GM23338 (cell line): ENCODE data around the gene BTRC. TPM values are rescaled to one million over a fixed set of nuclear protein-coding genes. Genes with fewer than 3 reads are reported as not detected.

ENCODE experiments used
- ATAC-seq: fragments of 200-7000 bp; cut with Tn5 transposase; 3 replicates; pipeline ENCODE4 v1.9.1; 2020
- DNase-seq: peaks from one replicate; pipeline ENCODE4 v3.0.0-alpha.2; 2015; ENCODE audit warnings: low spot score
- H2AFZ ChIP-seq: fragments of 200-600 bp; sonication (generic); 2 replicates; pipeline ENCODE4 v1.8.0; 2016; ENCODE audit warnings: antibody characterized with exemption, mild to moderate bottlenecking, moderate library complexity
- H3F3A ChIP-seq: fragments of 200-600 bp; sonication (generic); replicated peaks from 2 replicates; pipeline ENCODE4 v1.8.0; 2017; ENCODE audit warnings: antibody characterized with exemption, mixed run types, low read depth
- H3K27ac ChIP-seq: fragments of 200-600 bp; sonication (generic); 2 replicates; pipeline ENCODE4 v1.6.1; 2016; ENCODE audit warnings: low read depth
- H3K27me3 ChIP-seq: fragments of 200-600 bp; sonication (generic); 2 replicates; pipeline ENCODE4 v1.8.0; 2016; ENCODE audit warnings: mild to moderate bottlenecking, mixed run types, moderate library complexity; ENCODE audit not compliant: insufficient read depth
- H3K36me3 ChIP-seq: fragments of 200-600 bp; sonication (generic); 2 replicates; pipeline ENCODE4 v1.8.0; 2016; ENCODE audit warnings: mild to moderate bottlenecking; ENCODE audit not compliant: insufficient read depth
- H3K4me1 ChIP-seq: fragments of 200-600 bp; sonication (generic); 2 replicates; pipeline ENCODE4 v1.8.0; 2016; ENCODE audit warnings: mild to moderate bottlenecking, moderate library complexity; ENCODE audit not compliant: insufficient read depth
- H3K4me2 ChIP-seq: fragments of 200-600 bp; sonication (generic); 2 replicates; pipeline ENCODE4 v1.7.1; 2017; ENCODE audit warnings: mixed run types
- H3K4me3 ChIP-seq: fragments of 200-600 bp; sonication (generic); 2 replicates; pipeline ENCODE4 v1.6.1; 2016; ENCODE audit warnings: mixed run types
- H3K79me2 ChIP-seq: fragments of 200-600 bp; sonication (generic); replicated peaks from 2 replicates; pipeline ENCODE4 v1.8.0; 2017; ENCODE audit warnings: mild to moderate bottlenecking; ENCODE audit not compliant: insufficient read depth
- H3K9me2 ChIP-seq: fragments of 200-600 bp; sonication (generic); 2 replicates; pipeline ENCODE4 v1.8.0; 2017; ENCODE audit not compliant: insufficient read depth
- H4K20me1 ChIP-seq: fragments of 200-600 bp; sonication (generic); replicated peaks from 2 replicates; pipeline ENCODE4 v1.8.0; 2017; ENCODE audit warnings: mild to moderate bottlenecking; ENCODE audit not compliant: insufficient read depth
- H3K27ac Mint-ChIP-seq: 2 replicates; pipeline ENCODE4 v1.8.0; 2020; ENCODE audit warnings: inconsistent platforms, mild to moderate bottlenecking, moderate library complexity, mixed read lengths
- H3K27me3 Mint-ChIP-seq: 3 replicates; pipeline ENCODE4 v1.8.0; 2022; ENCODE audit warnings: low read depth, mild to moderate bottlenecking, moderate library complexity, mixed read lengths, inconsistent platforms; ENCODE audit not compliant: insufficient read depth, poor library complexity
- H3K36me3 Mint-ChIP-seq: 3 replicates; pipeline ENCODE4 v1.8.0; 2021; ENCODE audit warnings: low read depth, mild to moderate bottlenecking, inconsistent platforms, moderate library complexity, mixed read lengths
- H3K4me1 Mint-ChIP-seq: 3 replicates; pipeline ENCODE4 v1.8.0; 2020; ENCODE audit warnings: mild to moderate bottlenecking, inconsistent platforms, mixed read lengths
- H3K4me3 Mint-ChIP-seq: 3 replicates; pipeline ENCODE4 v1.8.0; 2021; ENCODE audit warnings: moderate library complexity, mild to moderate bottlenecking, inconsistent platforms, mixed read lengths
- H3K9me3 Mint-ChIP-seq: 3 replicates; pipeline ENCODE4 v1.8.0; 2020; ENCODE audit warnings: moderate library complexity, mild to moderate bottlenecking, inconsistent platforms, mixed read lengths
- CREB1 ChIP-seq: fragments of 250-450 bp; sonication (Bioruptor Pico); IDR thresholded peaks from 2 replicates; pipeline ENCODE4 v1.5.0; 2020; ENCODE audit warnings: low read depth, mild to moderate bottlenecking, moderate library complexity
- EZH2 ChIP-seq: fragments of 200-600 bp; sonication (generic); IDR thresholded peaks from one replicate; pipeline ENCODE4 v1.8.0; 2017; ENCODE audit warnings: antibody characterized with exemption, mild to moderate bottlenecking, low read depth; ENCODE audit not compliant: unreplicated experiment
- EZH2phosphoT487 ChIP-seq: fragments of 200-600 bp; sonication (generic); IDR thresholded peaks from one replicate; pipeline ENCODE4 v1.8.1; 2018; ENCODE audit warnings: antibody characterized with exemption; ENCODE audit not compliant: unreplicated experiment
- JUNB ChIP-seq: IDR thresholded peaks from one replicate; pipeline ENCODE4 v1.6.1; 2016; ENCODE audit warnings: antibody characterized with exemption; ENCODE audit not compliant: unreplicated experiment
- NANOG ChIP-seq: IDR thresholded peaks from 2 replicates; pipeline ENCODE4 v1.6.1; 2016; ENCODE audit warnings: antibody characterized with exemption, borderline replicate concordance
- POLR2AphosphoS5 ChIP-seq: IDR thresholded peaks from 2 replicates; pipeline ENCODE4 v1.6.1; 2016; ENCODE audit warnings: antibody characterized with exemption, low read depth
- STAT1 ChIP-seq: IDR thresholded peaks from one replicate; pipeline ENCODE4 v1.6.1; 2016; ENCODE audit warnings: antibody characterized with exemption; ENCODE audit not compliant: unreplicated experiment
- ZNF114 ChIP-seq: fragments of 250-450 bp; sonication (Bioruptor Pico); IDR thresholded peaks from 2 replicates; pipeline ENCODE4 v1.5.0; 2020; ENCODE audit warnings: mild to moderate bottlenecking, moderate library complexity
- ZNF331 ChIP-seq: fragments of 250-450 bp; sonication (Bioruptor Pico); IDR thresholded peaks from 2 replicates; pipeline ENCODE4 v1.5.0; 2020; ENCODE audit warnings: low read depth, mild to moderate bottlenecking, moderate library complexity
- polyA plus RNA-seq: library from polyadenylated mRNA; unstranded; fragments of >200 nt; fragmentation: Nextera tagmentation; extraction: Ambion mirVana; gene quantifications from 2 replicates; pipeline ENCODE4 v1.2.1, GENCODE V29; 2016
- total RNA-seq: library from RNA; depleted of rRNA; stranded (reverse); fragments of >200 nt; shearing (Covaris generic); gene quantifications from 2 replicates; pipeline ENCODE4 v1.2.3, GENCODE V29; 2014
- TF ChIP-seq, protein P1 (sequence below): IDR thresholded peaks from one replicate; pipeline ENCODE4 v1.6.1; 2018; ENCODE audit warnings: antibody characterized with exemption; ENCODE audit not compliant: unreplicated experiment
- TF ChIP-seq, protein P2 (sequence below): IDR thresholded peaks from 2 replicates; pipeline ENCODE4 v1.6.1; 2016; ENCODE audit warnings: antibody characterized with exemption
- TF ChIP-seq, protein P3 (sequence below), 2 experiments: fragments of 200-600 bp in 1 of 2; sonication (generic) in 1 of 2; conservative IDR thresholded peaks; 2 replicates each; pipeline versions ENCODE4 v1.5.1 to v1.6.1; 2016 to 2017; ENCODE audit warnings: antibody characterized with exemption in 2 of 2, low read depth in 2 of 2, mild to moderate bottlenecking in 2 of 2, moderate library complexity in 1 of 2
- TF ChIP-seq, protein P4 (sequence below): fragments of 250-450 bp; sonication (Bioruptor Pico); IDR thresholded peaks from 2 replicates; pipeline ENCODE4 v1.5.0; 2020; ENCODE audit warnings: mild to moderate bottlenecking, moderate library complexity

BTRC gene
- total and polyA plus RNA-seq, 2 experiments from 2014 or later: 10.0 to 17.5 TPM

- Histone ChIP-seq H3K27me3 (no peaks in the 10 kb centered on the region), H3K4me1 (no peaks in the 10 kb centered on the region), H3K4me2 (no peak overlapping the region), H3K9me2 (no peaks in the 10 kb centered on the region), H2AFZ (no peak overlapping the region), H3K79me2 (no peaks in the 10 kb centered on the region), H3K36me3 (no peaks in the 10 kb centered on the region), H3K4me3 (no peak overlapping the region), H4K20me1 (no peaks in the 10 kb centered on the region), H3K27ac (no peak overlapping the region), H3F3A (no peaks in the 10 kb centered on the region)
- H3K27me3 Mint-ChIP-seq: no peaks in the 10 kb centered on the region
- H3K36me3 Mint-ChIP-seq: no peaks in the 10 kb centered on the region
- no peak overlapping the region for H3K4me3 Mint-ChIP-seq
- H3K27ac Mint-ChIP-seq: no peak overlapping the region
- TF ChIP-seq NANOG: no peak
- no peak for TF ChIP-seq CREB1 (CRISPR knock-in tag)
- TF ChIP-seq ZNF114: no peak
- TF ChIP-seq POLR2AphosphoS5: no peak
- TF ChIP-seq, protein P1, sequence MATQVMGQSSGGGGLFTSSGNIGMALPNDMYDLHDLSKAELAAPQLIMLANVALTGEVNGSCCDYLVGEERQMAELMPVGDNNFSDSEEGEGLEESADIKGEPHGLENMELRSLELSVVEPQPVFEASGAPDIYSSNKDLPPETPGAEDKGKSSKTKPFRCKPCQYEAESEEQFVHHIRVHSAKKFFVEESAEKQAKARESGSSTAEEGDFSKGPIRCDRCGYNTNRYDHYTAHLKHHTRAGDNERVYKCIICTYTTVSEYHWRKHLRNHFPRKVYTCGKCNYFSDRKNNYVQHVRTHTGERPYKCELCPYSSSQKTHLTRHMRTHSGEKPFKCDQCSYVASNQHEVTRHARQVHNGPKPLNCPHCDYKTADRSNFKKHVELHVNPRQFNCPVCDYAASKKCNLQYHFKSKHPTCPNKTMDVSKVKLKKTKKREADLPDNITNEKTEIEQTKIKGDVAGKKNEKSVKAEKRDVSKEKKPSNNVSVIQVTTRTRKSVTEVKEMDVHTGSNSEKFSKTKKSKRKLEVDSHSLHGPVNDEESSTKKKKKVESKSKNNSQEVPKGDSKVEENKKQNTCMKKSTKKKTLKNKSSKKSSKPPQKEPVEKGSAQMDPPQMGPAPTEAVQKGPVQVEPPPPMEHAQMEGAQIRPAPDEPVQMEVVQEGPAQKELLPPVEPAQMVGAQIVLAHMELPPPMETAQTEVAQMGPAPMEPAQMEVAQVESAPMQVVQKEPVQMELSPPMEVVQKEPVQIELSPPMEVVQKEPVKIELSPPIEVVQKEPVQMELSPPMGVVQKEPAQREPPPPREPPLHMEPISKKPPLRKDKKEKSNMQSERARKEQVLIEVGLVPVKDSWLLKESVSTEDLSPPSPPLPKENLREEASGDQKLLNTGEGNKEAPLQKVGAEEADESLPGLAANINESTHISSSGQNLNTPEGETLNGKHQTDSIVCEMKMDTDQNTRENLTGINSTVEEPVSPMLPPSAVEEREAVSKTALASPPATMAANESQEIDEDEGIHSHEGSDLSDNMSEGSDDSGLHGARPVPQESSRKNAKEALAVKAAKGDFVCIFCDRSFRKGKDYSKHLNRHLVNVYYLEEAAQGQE: no peak
- TF ChIP-seq EZH2phosphoT487: no peak
- TF ChIP-seq, protein P2, sequence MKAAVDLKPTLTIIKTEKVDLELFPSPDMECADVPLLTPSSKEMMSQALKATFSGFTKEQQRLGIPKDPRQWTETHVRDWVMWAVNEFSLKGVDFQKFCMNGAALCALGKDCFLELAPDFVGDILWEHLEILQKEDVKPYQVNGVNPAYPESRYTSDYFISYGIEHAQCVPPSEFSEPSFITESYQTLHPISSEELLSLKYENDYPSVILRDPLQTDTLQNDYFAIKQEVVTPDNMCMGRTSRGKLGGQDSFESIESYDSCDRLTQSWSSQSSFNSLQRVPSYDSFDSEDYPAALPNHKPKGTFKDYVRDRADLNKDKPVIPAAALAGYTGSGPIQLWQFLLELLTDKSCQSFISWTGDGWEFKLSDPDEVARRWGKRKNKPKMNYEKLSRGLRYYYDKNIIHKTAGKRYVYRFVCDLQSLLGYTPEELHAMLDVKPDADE: no peak
- TF ChIP-seq, protein P3, sequence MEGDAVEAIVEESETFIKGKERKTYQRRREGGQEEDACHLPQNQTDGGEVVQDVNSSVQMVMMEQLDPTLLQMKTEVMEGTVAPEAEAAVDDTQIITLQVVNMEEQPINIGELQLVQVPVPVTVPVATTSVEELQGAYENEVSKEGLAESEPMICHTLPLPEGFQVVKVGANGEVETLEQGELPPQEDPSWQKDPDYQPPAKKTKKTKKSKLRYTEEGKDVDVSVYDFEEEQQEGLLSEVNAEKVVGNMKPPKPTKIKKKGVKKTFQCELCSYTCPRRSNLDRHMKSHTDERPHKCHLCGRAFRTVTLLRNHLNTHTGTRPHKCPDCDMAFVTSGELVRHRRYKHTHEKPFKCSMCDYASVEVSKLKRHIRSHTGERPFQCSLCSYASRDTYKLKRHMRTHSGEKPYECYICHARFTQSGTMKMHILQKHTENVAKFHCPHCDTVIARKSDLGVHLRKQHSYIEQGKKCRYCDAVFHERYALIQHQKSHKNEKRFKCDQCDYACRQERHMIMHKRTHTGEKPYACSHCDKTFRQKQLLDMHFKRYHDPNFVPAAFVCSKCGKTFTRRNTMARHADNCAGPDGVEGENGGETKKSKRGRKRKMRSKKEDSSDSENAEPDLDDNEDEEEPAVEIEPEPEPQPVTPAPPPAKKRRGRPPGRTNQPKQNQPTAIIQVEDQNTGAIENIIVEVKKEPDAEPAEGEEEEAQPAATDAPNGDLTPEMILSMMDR (conservative IDR thresholded peaks at IDR 0.05; ENCODE audit: low read depth in 2 of 2): no peak
- no peak for TF ChIP-seq EZH2
- TF ChIP-seq STAT1: no peak
- TF ChIP-seq ZNF331 (CRISPR knock-in tag): no peak
- TF ChIP-seq JUNB: no peak
- TF ChIP-seq, protein P4, sequence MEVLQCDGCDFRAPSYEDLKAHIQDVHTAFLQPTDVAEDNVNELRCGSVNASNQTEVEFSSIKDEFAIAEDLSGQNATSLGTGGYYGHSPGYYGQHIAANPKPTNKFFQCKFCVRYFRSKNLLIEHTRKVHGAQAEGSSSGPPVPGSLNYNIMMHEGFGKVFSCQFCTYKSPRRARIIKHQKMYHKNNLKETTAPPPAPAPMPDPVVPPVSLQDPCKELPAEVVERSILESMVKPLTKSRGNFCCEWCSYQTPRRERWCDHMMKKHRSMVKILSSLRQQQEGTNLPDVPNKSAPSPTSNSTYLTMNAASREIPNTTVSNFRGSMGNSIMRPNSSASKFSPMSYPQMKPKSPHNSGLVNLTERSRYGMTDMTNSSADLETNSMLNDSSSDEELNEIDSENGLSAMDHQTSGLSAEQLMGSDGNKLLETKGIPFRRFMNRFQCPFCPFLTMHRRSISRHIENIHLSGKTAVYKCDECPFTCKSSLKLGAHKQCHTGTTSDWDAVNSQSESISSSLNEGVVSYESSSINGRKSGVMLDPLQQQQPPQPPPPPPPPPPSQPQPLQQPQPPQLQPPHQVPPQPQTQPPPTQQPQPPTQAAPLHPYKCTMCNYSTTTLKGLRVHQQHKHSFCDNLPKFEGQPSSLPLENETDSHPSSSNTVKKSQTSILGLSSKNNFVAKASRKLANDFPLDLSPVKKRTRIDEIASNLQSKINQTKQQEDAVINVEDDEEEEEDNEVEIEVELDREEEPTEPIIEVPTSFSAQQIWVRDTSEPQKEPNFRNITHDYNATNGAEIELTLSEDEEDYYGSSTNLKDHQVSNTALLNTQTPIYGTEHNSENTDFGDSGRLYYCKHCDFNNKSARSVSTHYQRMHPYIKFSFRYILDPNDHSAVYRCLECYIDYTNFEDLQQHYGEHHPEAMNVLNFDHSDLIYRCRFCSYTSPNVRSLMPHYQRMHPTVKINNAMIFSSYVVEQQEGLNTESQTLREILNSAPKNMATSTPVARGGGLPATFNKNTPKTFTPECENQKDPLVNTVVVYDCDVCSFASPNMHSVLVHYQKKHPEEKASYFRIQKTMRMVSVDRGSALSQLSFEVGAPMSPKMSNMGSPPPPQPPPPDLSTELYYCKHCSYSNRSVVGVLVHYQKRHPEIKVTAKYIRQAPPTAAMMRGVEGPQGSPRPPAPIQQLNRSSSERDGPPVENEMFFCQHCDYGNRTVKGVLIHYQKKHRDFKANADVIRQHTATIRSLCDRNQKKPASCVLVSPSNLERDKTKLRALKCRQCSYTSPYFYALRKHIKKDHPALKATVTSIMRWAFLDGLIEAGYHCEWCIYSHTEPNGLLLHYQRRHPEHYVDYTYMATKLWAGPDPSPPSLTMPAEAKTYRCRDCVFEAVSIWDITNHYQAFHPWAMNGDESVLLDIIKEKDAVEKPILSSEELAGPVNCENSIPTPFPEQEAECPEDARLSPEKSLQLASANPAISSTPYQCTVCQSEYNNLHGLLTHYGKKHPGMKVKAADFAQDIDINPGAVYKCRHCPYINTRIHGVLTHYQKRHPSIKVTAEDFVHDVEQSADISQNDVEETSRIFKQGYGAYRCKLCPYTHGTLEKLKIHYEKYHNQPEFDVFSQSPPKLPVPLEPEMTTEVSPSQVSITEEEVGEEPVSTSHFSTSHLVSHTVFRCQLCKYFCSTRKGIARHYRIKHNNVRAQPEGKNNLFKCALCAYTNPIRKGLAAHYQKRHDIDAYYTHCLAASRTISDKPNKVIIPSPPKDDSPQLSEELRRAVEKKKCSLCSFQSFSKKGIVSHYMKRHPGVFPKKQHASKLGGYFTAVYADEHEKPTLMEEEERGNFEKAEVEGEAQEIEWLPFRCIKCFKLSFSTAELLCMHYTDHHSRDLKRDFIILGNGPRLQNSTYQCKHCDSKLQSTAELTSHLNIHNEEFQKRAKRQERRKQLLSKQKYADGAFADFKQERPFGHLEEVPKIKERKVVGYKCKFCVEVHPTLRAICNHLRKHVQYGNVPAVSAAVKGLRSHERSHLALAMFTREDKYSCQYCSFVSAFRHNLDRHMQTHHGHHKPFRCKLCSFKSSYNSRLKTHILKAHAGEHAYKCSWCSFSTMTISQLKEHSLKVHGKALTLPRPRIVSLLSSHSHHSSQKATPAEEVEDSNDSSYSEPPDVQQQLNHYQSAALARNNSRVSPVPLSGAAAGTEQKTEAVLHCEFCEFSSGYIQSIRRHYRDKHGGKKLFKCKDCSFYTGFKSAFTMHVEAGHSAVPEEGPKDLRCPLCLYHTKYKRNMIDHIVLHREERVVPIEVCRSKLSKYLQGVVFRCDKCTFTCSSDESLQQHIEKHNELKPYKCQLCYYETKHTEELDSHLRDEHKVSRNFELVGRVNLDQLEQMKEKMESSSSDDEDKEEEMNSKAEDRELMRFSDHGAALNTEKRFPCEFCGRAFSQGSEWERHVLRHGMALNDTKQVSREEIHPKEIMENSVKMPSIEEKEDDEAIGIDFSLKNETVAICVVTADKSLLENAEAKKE: no peak
- H3K4me1 Mint-ChIP-seq: peaks cover 3% of the 10 kb centered on the region; the same call in 2 of the 3 replicates
- no peaks in the 10 kb centered on the region for H3K9me3 Mint-ChIP-seq
- ATAC-seq: no peak
- no peak for DNase-seq
These were observed 97.7 kb downstream of the BTRC start for GRCh38 chr10:101451667-101452069.
